H1 (cell line): ENCODE measurements around the gene TMEM187. TPM values are rescaled to one million over a fixed set of nuclear protein-coding genes. Genes with fewer than 3 reads are reported as not detected.

ENCODE experiments used
- CTCF ChIA-PET: fragments of 300-600 bp; sonication (Branson Sonifier 250); formaldehyde crosslinking; loops from one replicate; lab custom pipeline; 2021; ENCODE audit not compliant: partially characterized antibody; lab: Charles Lee
- POLR2A ChIA-PET: fragments of 300-600 bp; sonication (Branson Sonifier 250); formaldehyde crosslinking; loops from one replicate; lab custom pipeline; 2021; ENCODE audit warnings: inconsistent platforms; ENCODE audit not compliant: partially characterized antibody; lab: Charles Lee
- DNase-seq, 2 experiments: peaks; one replicate each; pipeline versions ENCODE4 v3.0.0 to v3.0.0-alpha.2; 2010 to 2022; ENCODE audit warnings: low spot score in 2 of 2, low read depth in 1 of 2, mixed read lengths in 1 of 2
- FAIRE-seq: peaks from 2 replicates; lab custom pipeline; 2011; peaks lifted over from hg19 to GRCh38; lab: Jason Lieb, UNC
- H2AFZ ChIP-seq: 2 replicates; pipeline ENCODE4 v1.8.1; 2012; ENCODE audit warnings: low read length, inconsistent platforms
- H2AK5ac ChIP-seq: 2 replicates; pipeline ENCODE4 v1.6.1; 2013; ENCODE audit warnings: low read depth, low read length
- H2BK120ac ChIP-seq: replicated peaks from 2 replicates; pipeline ENCODE3; 2013; ENCODE audit warnings: low read depth, low read length, inconsistent platforms
- H2BK12ac ChIP-seq: 2 replicates; pipeline ENCODE4 v1.6.1; 2013; ENCODE audit warnings: low read depth, low read length
- H2BK15ac ChIP-seq: 2 replicates; pipeline ENCODE4 v1.6.1; 2013; ENCODE audit warnings: low read length
- H2BK20ac ChIP-seq: 2 replicates; pipeline ENCODE4 v1.6.1; 2013; ENCODE audit warnings: low read length
- H2BK5ac ChIP-seq: 2 replicates; pipeline ENCODE4 v1.6.1; 2013; ENCODE audit warnings: low read depth, low read length
- H3K14ac ChIP-seq: 2 replicates; pipeline ENCODE4 v1.6.1; 2013; ENCODE audit warnings: inconsistent platforms; ENCODE audit not compliant: insufficient read length
- H3K18ac ChIP-seq: 2 replicates; pipeline ENCODE4 v1.6.1; 2013; ENCODE audit warnings: low read length; ENCODE audit errors: extremely low read depth
- H3K23ac ChIP-seq: 2 replicates; pipeline ENCODE4 v1.6.1; 2013; ENCODE audit warnings: inconsistent platforms; ENCODE audit not compliant: insufficient read length
- H3K23me2 ChIP-seq: 2 replicates; pipeline ENCODE4 v1.6.1; 2013; ENCODE audit warnings: low read depth, low read length
- H3K27ac ChIP-seq: 2 replicates; pipeline ENCODE4 v1.6.1; 2011; ENCODE audit warnings: low read depth, low read length, inconsistent platforms
- H3K27me3 ChIP-seq, 4 experiments: replicated peaks in 1 of 4; 1 replicate in 1 of 4; 2 replicates in 3 of 4; pipeline versions ENCODE4 v1.6.1 to v1.8.1; 2011 to 2013; ENCODE audit warnings: low read length in 3 of 4, mild to moderate bottlenecking in 3 of 4, inconsistent platforms in 2 of 4, mixed read lengths in 2 of 4, moderate library complexity in 1 of 4; ENCODE audit not compliant: control insufficient read depth in 3 of 4, insufficient read depth in 3 of 4; ENCODE audit errors: extremely low read depth in 1 of 4
- H3K36me3 ChIP-seq, 4 experiments: 2 replicates each; pipeline versions ENCODE4 v1.6.1 to v1.8.1; 2011 to 2013; ENCODE audit warnings: mild to moderate bottlenecking in 4 of 4, low read length in 3 of 4, moderate library complexity in 2 of 4, control low read depth in 1 of 4, inconsistent platforms in 1 of 4; ENCODE audit not compliant: insufficient read depth in 4 of 4, control insufficient read depth in 2 of 4
- H3K4ac ChIP-seq: replicated peaks from 2 replicates; pipeline ENCODE3; 2013; ENCODE audit warnings: low read length, low read depth, mixed read lengths, inconsistent platforms; ENCODE audit not compliant: insufficient read length
- H3K4me1 ChIP-seq, 4 experiments: replicated peaks in 1 of 4; 1 replicate in 1 of 4; 2 replicates in 3 of 4; pipeline versions ENCODE4 v1.6.1 to v1.8.1; 2011 to 2013; ENCODE audit warnings: low read length in 3 of 4, inconsistent platforms in 2 of 4, mixed read lengths in 1 of 4; ENCODE audit not compliant: insufficient read depth in 4 of 4, control insufficient read depth in 3 of 4
- H3K4me2 ChIP-seq, 2 experiments: 2 replicates each; pipeline versions ENCODE4 v1.6.1 to v1.8.1; 2011 to 2013; ENCODE audit warnings: low read depth in 2 of 2, low read length in 2 of 2, control low read depth in 1 of 2, inconsistent platforms in 1 of 2, mild to moderate bottlenecking in 1 of 2; ENCODE audit not compliant: insufficient read depth in 1 of 2
- H3K4me3 ChIP-seq, 4 experiments: fragments of 200-600, 300-600 bp in 1 of 4; sonication (generic), shearing (Covaris generic), sonication (Bioruptor Twin) in 1 of 4; 2 replicates each; pipeline versions ENCODE4 v1.5.1 to v1.8.1; 2011 to 2016; ENCODE audit warnings: low read length in 4 of 4, low read depth in 3 of 4, control low read depth in 2 of 4, inconsistent platforms in 2 of 4, mild to moderate bottlenecking in 2 of 4, mixed read lengths in 1 of 4, moderate library complexity in 1 of 4; ENCODE audit not compliant: insufficient read depth in 2 of 4; ENCODE audit errors: extremely low read depth in 1 of 4
- H3K56ac ChIP-seq: replicated peaks from 2 replicates; pipeline ENCODE3; 2013; ENCODE audit warnings: low read depth, mild to moderate bottlenecking, mixed read lengths, low read length, inconsistent platforms; ENCODE audit not compliant: insufficient read length
- H3K79me1 ChIP-seq: 2 replicates; pipeline ENCODE4 v1.6.1; 2013; ENCODE audit warnings: low read depth, low read length, control low read depth
- H3K79me2 ChIP-seq, 2 experiments: 2 replicates each; pipeline versions ENCODE4 v1.6.1 to v1.8.1; 2012 to 2013; ENCODE audit warnings: low read length in 2 of 2, mild to moderate bottlenecking in 2 of 2, inconsistent platforms in 1 of 2; ENCODE audit not compliant: insufficient read depth in 2 of 2, control insufficient read depth in 1 of 2
- H3K9ac ChIP-seq, 4 experiments: replicated peaks in 1 of 4; 1 replicate in 1 of 4; 2 replicates in 3 of 4; pipeline versions ENCODE4 v1.6.1 to v1.8.1; 2011 to 2013; ENCODE audit warnings: low read depth in 3 of 4, low read length in 3 of 4, control low read depth in 2 of 4, mild to moderate bottlenecking in 2 of 4, moderate library complexity in 2 of 4, inconsistent platforms in 1 of 4; ENCODE audit errors: extremely low read depth in 1 of 4
- H3K9me3 ChIP-seq, 2 experiments: 2 replicates each; pipeline versions ENCODE4 v1.6.1 to v1.8.1; 2012 to 2013; ENCODE audit warnings: mild to moderate bottlenecking in 2 of 2, moderate library complexity in 2 of 2, control low read depth in 1 of 2, inconsistent platforms in 1 of 2, low read depth in 1 of 2, low read length in 1 of 2, mixed read lengths in 1 of 2; ENCODE audit not compliant: insufficient read depth in 2 of 2
- H4K20me1 ChIP-seq, 2 experiments: replicated peaks in 1 of 2; 2 replicates each; pipeline versions ENCODE3 to v1.8.1; 2011 to 2013; ENCODE audit warnings: inconsistent platforms in 2 of 2, low read length in 2 of 2, mild to moderate bottlenecking in 1 of 2; ENCODE audit not compliant: insufficient read depth in 2 of 2, control insufficient read depth in 1 of 2
- H4K5ac ChIP-seq: 2 replicates; pipeline ENCODE4 v1.6.1; 2013; ENCODE audit warnings: low read length, low read depth, mixed read lengths, inconsistent platforms; ENCODE audit not compliant: insufficient read length
- H4K8ac ChIP-seq: 2 replicates; pipeline ENCODE4 v1.8.0; 2013; ENCODE audit warnings: mild to moderate bottlenecking, moderate library complexity, low read length, inconsistent platforms; ENCODE audit not compliant: insufficient read depth; ENCODE audit errors: extremely low read depth
- H4K91ac ChIP-seq: replicated peaks from 2 replicates; pipeline ENCODE3; 2013; ENCODE audit warnings: low read length, mixed read lengths, inconsistent platforms; ENCODE audit not compliant: insufficient read length
- GABPA ChIP-seq: IDR thresholded peaks from 2 replicates; pipeline ENCODE4 v1.6.1; 2011; ENCODE audit warnings: mild to moderate bottlenecking, low read length, moderate library complexity, borderline replicate concordance; ENCODE audit not compliant: insufficient read depth
- GTF2F1 ChIP-seq: IDR thresholded peaks from 2 replicates; pipeline ENCODE4 v1.6.1; 2012; ENCODE audit warnings: low read depth, low read length, improper control_type of control experiment, borderline replicate concordance
- PHF8 ChIP-seq: fragments of 200-600 bp; sonication (generic); conservative IDR thresholded peaks from 2 replicates; pipeline ENCODE4 v1.7.1; 2012; ENCODE audit warnings: low read depth, mild to moderate bottlenecking, inconsistent platforms, low read length, moderate library complexity
- RAD21 ChIP-seq, 2 experiments: IDR thresholded peaks in 1 of 2; conservative IDR thresholded peaks in 1 of 2; 2 replicates each; pipeline ENCODE4 v1.6.1; 2011; ENCODE audit warnings: low read depth in 2 of 2, low read length in 2 of 2, improper control_type of control experiment in 1 of 2, inconsistent platforms in 1 of 2, mild to moderate bottlenecking in 1 of 2, moderate library complexity in 1 of 2
- WGBS, 2 experiments: shearing (Covaris generic) in 1 of 2; methylation state at CpG; one replicate each; pipeline versions ENCODE4 v1.1.6 to v1.1.7; 2013 to 2015; ENCODE audit warnings: low lambda C conversion rate in 2 of 2, mixed read lengths in 2 of 2, inconsistent platforms in 1 of 2, low coverage in 1 of 2, missing lambda C conversion rate in 1 of 2; ENCODE audit not compliant: insufficient replicate concordance in 2 of 2, insufficient coverage in 1 of 2, insufficient read length in 1 of 2; ENCODE audit errors: extremely low coverage in 1 of 2, missing lambda C conversion rate in 1 of 2; 5-methylcytosine and 5-hydroxymethylcytosine counted together
- polyA plus RNA-seq, 7 experiments: library from polyadenylated mRNA; depleted of rRNA in 3 of 7; stranded (reverse) in 5 of 7; unstranded in 2 of 7; fragments of >200 nt in 5 of 7; fragments of 200-250 nt in 2 of 7; gene quantifications; 1 replicate in 5 of 7; 2 replicates in 1 of 7; 4 replicates in 1 of 7; pipeline versions ENCODE4 v1.2.1 to v1.2.3, GENCODE V29; 2011 to 2013; ENCODE audit warnings: missing spikeins in 2 of 7, mixed read lengths in 2 of 7
- total RNA-seq: library from RNA; stranded (reverse); fragmentation: NEBNext Ultra II Directional; extraction: Animal tissue kit (Norgen Biotek cat#: 25700); gene quantifications from 2 replicates; pipeline ENCODE4 v1.2.1, GENCODE V29; 2021
- TF ChIP-seq, protein P1 (sequence below), 3 experiments: IDR thresholded peaks; 1 replicate in 2 of 3; 2 replicates in 1 of 3; pipeline versions ENCODE4 v1.5.1 to v1.6.1; 2011; ENCODE audit warnings: low read length in 3 of 3, mild to moderate bottlenecking in 3 of 3, inconsistent platforms in 2 of 3, low read depth in 1 of 3, moderate library complexity in 1 of 3; ENCODE audit not compliant: insufficient read depth in 1 of 3; ENCODE audit errors: control extremely low read depth in 1 of 3

The TMEM187 gene
- total and polyA plus RNA-seq, 2 of the 8 experiments (the other 6 are each of a cell fraction or from before 2014, with no cell fraction given) = 5.0 to 14.5 TPM

DNA sequence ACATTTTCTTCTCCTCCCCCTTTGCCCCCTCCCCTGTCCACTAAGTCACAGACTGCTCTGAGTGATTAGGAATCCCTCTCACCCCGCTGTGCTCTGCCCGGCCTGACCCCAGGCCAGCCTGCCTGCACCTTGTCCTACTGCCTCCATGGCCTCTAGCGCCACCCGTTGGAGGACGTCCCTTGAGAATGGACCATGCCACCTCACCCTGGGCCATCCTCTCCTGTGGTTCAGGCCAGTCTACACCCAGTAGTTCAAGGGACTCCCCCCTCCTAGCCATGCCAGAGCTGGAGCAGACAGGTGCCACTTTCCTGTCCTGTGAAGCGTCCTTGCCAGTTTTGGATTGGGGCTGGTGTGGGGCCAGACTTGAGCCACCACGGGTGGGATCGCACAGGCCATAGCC is 56.9 kb downstream of the TMEM187 start:
- Histone ChIP-seq H3K4me1 (peaks cover 3 to 24% (median 9%) of the 10 kb centered on the region in 4 experiments; a peak in 6 of 7 replicates), H3K23me2 (no peaks in the 10 kb centered on the region), H3K36me3 (peaks cover 0 to 16% (median 7%) of the 10 kb centered on the region in 4 experiments; a peak in 4 of 8 replicates), H4K8ac (no peak overlapping the region), H2BK12ac (no peak overlapping the region), H2BK5ac (no peak overlapping the region), H4K91ac (no peak overlapping the region), H3K9ac (no peak overlapping the region), H3K14ac (no peak overlapping the region), H2BK120ac (no peak overlapping the region), H3K27ac (no peak overlapping the region), H3K4me2 (no peak overlapping the region), H2AFZ (no peak overlapping the region), H3K4ac (no peak overlapping the region), H3K27me3 (no peaks in the 10 kb centered on the region), H3K23ac (no peak overlapping the region), H4K5ac (no peak overlapping the region), H3K79me2 (peaks cover 0 to 10% of the 10 kb centered on the region in 2 experiments; a peak in 2 of 4 replicates), H2BK15ac (no peak overlapping the region), H3K4me3 (no peak overlapping the region), H3K79me1 (no peaks in the 10 kb centered on the region; the same call in 1 of the 2 replicates), H2BK20ac (no peak overlapping the region), H3K18ac (no peak overlapping the region), H3K9me3 (no peaks in the 10 kb centered on the region), H4K20me1 (no peaks in the 10 kb centered on the region), H2AK5ac (no peak overlapping the region), H3K56ac (no peak overlapping the region)
- WGBS, 2 experiments = 100% methylated on average over 4 of the region's 8 CpGs; no CpG with 5 or more reads in 1 of the 2 experiments
- FAIRE-seq (no peak), DNase-seq (no peak)
- TF ChIP-seq, protein P1, sequence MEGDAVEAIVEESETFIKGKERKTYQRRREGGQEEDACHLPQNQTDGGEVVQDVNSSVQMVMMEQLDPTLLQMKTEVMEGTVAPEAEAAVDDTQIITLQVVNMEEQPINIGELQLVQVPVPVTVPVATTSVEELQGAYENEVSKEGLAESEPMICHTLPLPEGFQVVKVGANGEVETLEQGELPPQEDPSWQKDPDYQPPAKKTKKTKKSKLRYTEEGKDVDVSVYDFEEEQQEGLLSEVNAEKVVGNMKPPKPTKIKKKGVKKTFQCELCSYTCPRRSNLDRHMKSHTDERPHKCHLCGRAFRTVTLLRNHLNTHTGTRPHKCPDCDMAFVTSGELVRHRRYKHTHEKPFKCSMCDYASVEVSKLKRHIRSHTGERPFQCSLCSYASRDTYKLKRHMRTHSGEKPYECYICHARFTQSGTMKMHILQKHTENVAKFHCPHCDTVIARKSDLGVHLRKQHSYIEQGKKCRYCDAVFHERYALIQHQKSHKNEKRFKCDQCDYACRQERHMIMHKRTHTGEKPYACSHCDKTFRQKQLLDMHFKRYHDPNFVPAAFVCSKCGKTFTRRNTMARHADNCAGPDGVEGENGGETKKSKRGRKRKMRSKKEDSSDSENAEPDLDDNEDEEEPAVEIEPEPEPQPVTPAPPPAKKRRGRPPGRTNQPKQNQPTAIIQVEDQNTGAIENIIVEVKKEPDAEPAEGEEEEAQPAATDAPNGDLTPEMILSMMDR (IDR thresholded peaks at IDR 0.05; ENCODE audit: control extremely low read depth in 1 of 3, insufficient read depth in 1 of 3, low read depth in 1 of 3, low read length in 3 of 3) = peak in 1 of 3 experiments; percentile 42; a peak in 1 of 4 replicates
- TF ChIP-seq GTF2F1 (no peak), PHF8 (no peak), GABPA (no peak), RAD21 (IDR thresholded peaks at IDR 0.05 in 1 of 2, conservative IDR thresholded peaks at IDR 0.05 in 1 of 2; ENCODE audit: low read depth in 2 of 2, low read length in 2 of 2) (peak; percentile 27 to 54; a peak in 3 of 4 replicates)
- ChIA-PET CTCF (interaction anchor here (0.6 to 2.2 kb wide), 7 partner anchors 10 to 396 kb away, joined by 3 to 9 read pairs (median 4); partner anchors contain the start of gene IRAK1), POLR2A (no interaction called here)
